OCI-LY7 (cell line): Measurements from ENCODE around the gene KANK2. TPM values are rescaled to one million over a fixed set of nuclear protein-coding genes. Genes with fewer than 3 reads are reported as not detected.

Source experiments
- Bru-seq: library from RNA; stranded (reverse); fragments of 400-500 nt; gene quantifications from one replicate; lab custom pipeline; 2021; lab: Mats Ljungman, UMichigan
- BruChase-seq, 2 experiments: library from RNA; stranded (reverse); fragments of 400-500 nt; gene quantifications; one replicate each; lab custom pipeline; 2021; lab: Mats Ljungman, UMichigan
- BruUV-seq: library from RNA; stranded (reverse); fragments of 400-500 nt; replicated peaks from 2 replicates; lab custom pipeline; 2021; lab: Mats Ljungman, UMichigan
- CTCF ChIA-PET: fragments of 300-600 bp; sonication (Branson Sonifier 250); formaldehyde crosslinking; loops from one replicate; lab custom pipeline; 2022; ENCODE audit warnings: antibody characterized with exemption; ENCODE audit not compliant: unreplicated experiment; lab: Charles Lee
- POLR2A ChIA-PET: fragments of 300-600 bp; sonication (Branson Sonifier 250); formaldehyde crosslinking; loops from one replicate; lab custom pipeline; 2022; ENCODE audit warnings: antibody characterized with exemption; lab: Charles Lee
- DNase-seq: peaks from one replicate; pipeline ENCODE4 v3.0.0-alpha.2; 2015; ENCODE audit warnings: low spot score
- H2AFZ ChIP-seq: fragments of 200-600 bp; sonication (generic), shearing (Covaris generic); 2 replicates; pipeline ENCODE4 v1.6.1; 2014; ENCODE audit warnings: mild to moderate bottlenecking, antibody characterized with exemption, low read length, moderate library complexity
- H3K27ac ChIP-seq: fragments of 200-600 bp; sonication (generic); 2 replicates; pipeline ENCODE4 v1.5.1; 2014; ENCODE audit warnings: mixed run types, low read depth, mild to moderate bottlenecking, moderate library complexity, low read length, inconsistent platforms; ENCODE audit not compliant: poor library complexity, severe bottlenecking
- H3K36me3 ChIP-seq: fragments of 200-600 bp; sonication (generic); 2 replicates; pipeline ENCODE4 v1.6.1; 2014; ENCODE audit warnings: mild to moderate bottlenecking, antibody characterized with exemption, low read length, moderate library complexity, mixed read lengths; ENCODE audit not compliant: insufficient read depth
- H3K4me1 ChIP-seq: fragments of 200-600 bp; sonication (generic); 2 replicates; pipeline ENCODE4 v1.5.1; 2014; ENCODE audit warnings: mild to moderate bottlenecking, low read length; ENCODE audit not compliant: insufficient read depth, poor library complexity, severe bottlenecking
- H3K4me2 ChIP-seq: fragments of 200-600 bp; sonication (generic); 2 replicates; pipeline ENCODE4 v1.6.1; 2014; ENCODE audit warnings: mild to moderate bottlenecking, low read length
- H3K4me3 ChIP-seq: fragments of 200-600 bp; sonication (generic); 2 replicates; pipeline ENCODE4 v1.5.1; 2014; ENCODE audit warnings: mild to moderate bottlenecking, low read depth, low read length; ENCODE audit not compliant: poor library complexity, severe bottlenecking
- H3K79me2 ChIP-seq: fragments of 200-600 bp; sonication (generic); 2 replicates; pipeline ENCODE4 v1.6.1; 2016; ENCODE audit warnings: low read depth, mild to moderate bottlenecking, low read length, moderate library complexity, mixed read lengths; ENCODE audit not compliant: insufficient read depth
- H3K9me2 ChIP-seq: fragments of 200-600 bp; sonication (generic); 2 replicates; pipeline ENCODE4 v1.6.1; 2016; ENCODE audit warnings: mild to moderate bottlenecking, low read length, mixed read lengths; ENCODE audit not compliant: insufficient read depth
- H3K9me3 ChIP-seq: fragments of 200-600 bp; sonication (generic); 2 replicates; pipeline ENCODE4 v1.6.1; 2014; ENCODE audit warnings: mild to moderate bottlenecking, mixed run types, low read length, mixed read lengths
- H4K20me1 ChIP-seq: fragments of 200-600 bp; sonication (generic); 2 replicates; pipeline ENCODE4 v1.6.1; 2014; ENCODE audit warnings: mild to moderate bottlenecking, antibody characterized with exemption, low read length, moderate library complexity, mixed read lengths; ENCODE audit not compliant: insufficient read depth
- EZH2phosphoT487 ChIP-seq: fragments of 200-600 bp; sonication (generic); IDR thresholded peaks from 2 replicates; pipeline ENCODE4 v1.6.1; 2018; ENCODE audit warnings: low read depth, borderline replicate concordance, mild to moderate bottlenecking, mixed run types, antibody characterized with exemption, low read length, moderate library complexity, mixed read lengths
- intact Hi-C: fragments of 100-400 bp; cut with micrococcal nuclease; formaldehyde crosslinking; loops from one replicate; pipeline ENCODE4 v1.10.0; 2022; ENCODE audit not compliant: unreplicated experiment
- long read RNA-seq: library from polyadenylated mRNA; stranded (forward); transcript quantifications from one replicate; pipeline ENCODE4 v2.0.0, GENCODE V29; 2022
- total RNA-seq, 2 experiments: library from RNA; depleted of rRNA in 1 of 2; stranded (reverse); fragments of >200 nt in 1 of 2; shearing (Covaris generic) in 1 of 2; gene quantifications; 2 replicates each; pipeline ENCODE4 v1.2.3, GENCODE V29; 2014 to 2022
- TF ChIP-seq, protein P1 (sequence below): fragments of 200-600 bp; sonication (generic); conservative IDR thresholded peaks from 2 replicates; pipeline ENCODE4 v1.5.1; 2014; ENCODE audit warnings: mild to moderate bottlenecking, antibody characterized with exemption, low read length, moderate library complexity, mixed read lengths

Gene KANK2
- total RNA-seq (2014; rRNA removed; shearing (Covaris generic)) = 135 and 186 TPM in 2 replicates
- total RNA-seq (2022) = 174 TPM in 2 replicates
- percentile 73 among the genes with signal in this experiment for Bru-seq, nascent RNA
- BruChase-seq, experiment 1, labeled RNA remaining after a 6-hour chase = percentile 86 among the genes with signal in this experiment
- BruChase-seq, experiment 2, labeled RNA remaining after a 2-hour chase = percentile 88 among the genes with signal in this experiment
- long read RNA-seq, full-length matches to known transcripts = 19 of 219 reads
- long read RNA-seq, partial matches to known transcripts = 42 of 219 reads
- long read RNA-seq, other reads (novel, unspliced or antisense) = 158 of 219 reads

DNA sequence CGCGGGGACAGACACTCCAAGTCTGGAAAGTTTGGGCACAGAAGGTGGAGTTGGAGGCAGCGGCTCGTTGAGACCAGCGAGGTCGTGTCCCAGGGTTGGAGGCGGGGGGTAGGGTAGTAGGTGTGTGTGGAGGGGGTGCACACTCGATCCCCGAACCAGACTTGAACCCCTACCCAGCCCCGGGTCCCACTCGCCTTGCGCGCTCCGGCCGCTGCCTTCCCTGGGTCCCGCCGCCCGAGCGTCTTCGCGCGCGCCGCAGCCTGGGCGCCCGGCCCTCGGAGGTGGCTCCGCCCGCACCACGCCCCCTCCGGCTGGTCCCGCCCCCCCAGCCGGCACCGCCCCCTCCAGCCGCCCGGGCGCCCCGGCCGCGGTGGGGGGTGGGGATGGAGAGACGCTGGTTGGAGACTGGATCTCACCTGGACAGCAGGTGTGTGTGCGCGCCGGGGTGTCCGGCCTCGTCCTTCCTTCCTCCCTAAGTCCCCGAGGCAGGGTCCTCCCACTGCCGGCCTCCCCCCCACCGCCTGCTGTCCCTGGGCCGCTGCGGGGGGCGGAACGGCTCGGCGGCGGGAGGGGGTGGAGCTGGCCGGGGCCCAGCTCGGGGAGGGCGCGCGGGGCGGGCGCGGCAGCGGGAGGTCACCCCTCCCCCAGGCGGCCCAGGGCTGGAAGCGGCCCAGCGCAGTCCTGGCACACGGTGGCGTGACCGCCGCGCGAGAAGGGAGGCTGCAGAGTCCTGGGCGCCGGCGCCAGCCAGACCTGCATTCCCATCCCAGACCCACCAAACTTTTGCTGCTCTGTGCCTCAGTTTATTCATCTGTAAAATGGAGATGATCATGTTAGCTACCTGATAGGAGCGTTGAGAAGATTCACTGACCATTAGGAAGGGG, at the start of gene KANK2:
Gene KANK2, minus strand, starts transcription at position 255 of the 884 bp plus-strand sequence. CDS start 3,034 bp downstream, outside the sequence.
- peaks cover 31% of the 10 kb centered on the region for H3K79me2 ChIP-seq
- H3K4me2 ChIP-seq = peak within 1 kb of the TSS; percentile 99
- no peaks in the 10 kb centered on the region for H4K20me1 ChIP-seq
- no peaks in the 10 kb centered on the region for H3K9me3 ChIP-seq
- peaks cover 53% of the 10 kb centered on the region for H3K4me1 ChIP-seq
- H3K9me2 ChIP-seq = no peaks in the 10 kb centered on the region
- H2AFZ ChIP-seq = peak within 1 kb of the TSS; percentile 5; the same call in 1 of the 2 replicates
- TF ChIP-seq, protein P1, sequence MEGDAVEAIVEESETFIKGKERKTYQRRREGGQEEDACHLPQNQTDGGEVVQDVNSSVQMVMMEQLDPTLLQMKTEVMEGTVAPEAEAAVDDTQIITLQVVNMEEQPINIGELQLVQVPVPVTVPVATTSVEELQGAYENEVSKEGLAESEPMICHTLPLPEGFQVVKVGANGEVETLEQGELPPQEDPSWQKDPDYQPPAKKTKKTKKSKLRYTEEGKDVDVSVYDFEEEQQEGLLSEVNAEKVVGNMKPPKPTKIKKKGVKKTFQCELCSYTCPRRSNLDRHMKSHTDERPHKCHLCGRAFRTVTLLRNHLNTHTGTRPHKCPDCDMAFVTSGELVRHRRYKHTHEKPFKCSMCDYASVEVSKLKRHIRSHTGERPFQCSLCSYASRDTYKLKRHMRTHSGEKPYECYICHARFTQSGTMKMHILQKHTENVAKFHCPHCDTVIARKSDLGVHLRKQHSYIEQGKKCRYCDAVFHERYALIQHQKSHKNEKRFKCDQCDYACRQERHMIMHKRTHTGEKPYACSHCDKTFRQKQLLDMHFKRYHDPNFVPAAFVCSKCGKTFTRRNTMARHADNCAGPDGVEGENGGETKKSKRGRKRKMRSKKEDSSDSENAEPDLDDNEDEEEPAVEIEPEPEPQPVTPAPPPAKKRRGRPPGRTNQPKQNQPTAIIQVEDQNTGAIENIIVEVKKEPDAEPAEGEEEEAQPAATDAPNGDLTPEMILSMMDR = no peak; the same call in 1 of the 2 replicates
- TF ChIP-seq EZH2phosphoT487 = no peak
- intact Hi-C loops = loop anchor here (2.0 to 10.0 kb wide), 3 partner anchors 43 to 543 kb away; partner anchors contain the start of genes ILF3 and SPC24
- CTCF ChIA-PET = no interaction called here
- peak within 1 kb of the TSS; percentile 97 for H3K4me3 ChIP-seq
- POLR2A ChIA-PET = no interaction called here
- DNase-seq = peak; percentile 86
- H3K27ac ChIP-seq = peak within 1 kb of the TSS; percentile 95
- no TSS peak for BruUV-seq
- H3K36me3 ChIP-seq = peaks cover 31% of the 10 kb centered on the region

DNA sequence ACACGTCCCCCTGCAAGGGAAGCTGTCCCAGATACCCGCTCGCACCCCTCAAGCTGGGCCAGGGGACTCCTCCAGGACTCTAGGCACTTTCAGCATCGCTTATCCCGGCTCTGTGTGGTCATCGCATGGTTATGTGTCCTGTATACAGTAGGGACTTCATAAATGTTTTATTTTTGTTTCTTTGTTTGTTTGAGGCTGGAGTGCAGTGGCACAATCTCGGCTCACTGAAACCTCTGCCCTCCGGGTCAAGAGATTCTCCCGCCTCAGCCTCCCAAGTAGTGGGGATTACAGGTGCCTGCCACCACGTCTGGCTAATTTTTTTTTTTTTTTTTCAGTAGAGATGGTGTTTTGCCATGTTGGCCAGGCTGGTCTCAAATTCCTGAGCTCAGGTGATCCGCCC, 49.6 kb upstream of the KANK2 start:
- POLR2A ChIA-PET = no interaction called here
- Histone ChIP-seq H3K36me3 (peaks cover 20% of the 10 kb centered on the region), H3K4me1 (no peaks in the 10 kb centered on the region), H2AFZ (no peak overlapping the region), H3K4me2 (no peak overlapping the region), H3K9me3 (no peaks in the 10 kb centered on the region), H3K79me2 (no peaks in the 10 kb centered on the region), H3K4me3 (no peak overlapping the region), H3K27ac (no peak overlapping the region), H4K20me1 (no peaks in the 10 kb centered on the region), H3K9me2 (no peaks in the 10 kb centered on the region)
- TF ChIP-seq, protein P1 = no peak
- TF ChIP-seq EZH2phosphoT487 = no peak
- CTCF ChIA-PET = no interaction called here
- BruUV-seq = no TSS peak
- no peak for DNase-seq
- intact Hi-C loops = no loop called here
